HG03521 (cell line): ENCODE measurements around the gene PHF10.
"Not testable (repeated sequence)": the region's sequence is repeated elsewhere in the genome, so short reads cannot be mapped to it uniquely, and the experiment has no call there.

Experiments used
- ATAC-seq: cut with Tn5 transposase; IDR thresholded peaks from one replicate; pipeline ENCODE4 v1.9.1; 2021; ENCODE audit warnings: mild to moderate bottlenecking, moderate library complexity; ENCODE audit not compliant: unreplicated experiment

Gene PHF10

GRCh38 chr6:169724494-169725124 lies at the start of gene PHF10:
Gene PHF10 (minus strand): TSS chr6:169724500. CDS start chr6:169723931, 569 bp downstream.
- ATAC-seq, result peak; percentile 34

- ATAC-seq, result no peak
These were observed 42.8 kb upstream of the PHF10 start for GRCh38 chr6:169766921-169767736.

DNA sequence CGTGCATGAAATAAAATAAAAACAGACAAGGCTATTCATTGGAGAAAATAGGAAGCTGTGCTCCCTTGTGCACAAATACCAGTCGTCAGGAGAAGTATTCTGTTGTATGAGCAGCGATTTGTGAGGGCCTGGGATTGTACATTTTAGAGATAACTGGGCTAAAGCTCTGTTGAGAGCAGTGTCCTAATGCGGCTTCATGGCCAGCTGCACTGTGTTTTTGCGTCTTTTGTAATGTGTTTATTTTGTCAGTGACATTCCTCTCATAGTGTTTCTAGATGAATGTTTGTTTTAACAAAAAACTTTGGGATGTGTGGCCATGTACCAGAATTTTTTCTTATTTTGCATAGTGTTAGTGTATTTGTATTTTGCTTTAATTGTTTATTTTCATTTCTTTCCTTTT lies 41.9 kb upstream of the PHF10 start:
- no peak for ATAC-seq

DNA sequence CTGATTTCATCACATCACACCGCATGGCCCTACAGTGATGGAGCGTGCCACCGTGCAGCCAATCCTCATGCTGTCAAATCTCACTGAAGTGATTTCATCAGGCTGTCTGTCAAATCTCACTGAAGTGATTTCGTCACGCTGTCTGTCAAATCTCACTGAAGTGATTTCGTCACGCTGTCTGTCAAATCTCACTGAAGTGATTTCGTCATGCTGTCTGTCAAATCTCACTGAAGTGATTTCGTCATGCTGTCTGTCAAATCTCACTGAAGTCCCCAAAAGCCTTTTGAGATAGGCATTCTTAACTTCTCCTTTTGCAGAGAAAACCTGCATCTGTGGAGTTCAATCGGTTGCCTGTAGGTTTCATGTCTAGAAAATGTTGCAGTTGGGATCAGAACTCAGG lies 41.5 kb upstream of the PHF10 start:
- not testable (repeated sequence) for ATAC-seq

- no peak for ATAC-seq
These were observed 39.6 kb upstream of the PHF10 start for GRCh38 chr6:169763881-169764280.

DNA sequence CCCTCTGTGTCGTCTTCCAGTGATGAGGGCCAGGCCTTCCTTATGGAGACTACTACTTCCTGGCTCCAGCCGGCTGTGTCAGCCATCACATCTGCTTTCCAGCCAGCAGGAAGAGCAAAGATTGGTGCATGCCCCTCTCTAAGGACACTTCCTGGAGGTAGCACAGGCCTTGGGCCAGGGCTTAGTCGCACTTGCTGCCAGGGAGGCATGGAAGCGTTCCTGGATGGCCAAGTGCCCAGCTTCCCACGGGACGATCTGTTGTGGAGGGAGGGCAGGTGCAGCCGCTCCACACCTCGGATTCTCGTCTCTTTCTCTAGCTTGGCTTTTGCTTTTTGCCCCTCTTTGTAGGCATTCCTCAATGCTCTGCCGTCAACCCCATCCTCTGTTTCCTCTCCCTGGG lies 39.0 kb upstream of the PHF10 start:
- ATAC-seq, result no peak

- ATAC-seq, result no peak
These were observed 30.9 kb upstream of the PHF10 start for GRCh38 chr6:169755162-169755561.

GRCh38 chr6:169752074-169752623 lies 27.8 kb upstream of the PHF10 start:
- no peak for ATAC-seq

DNA sequence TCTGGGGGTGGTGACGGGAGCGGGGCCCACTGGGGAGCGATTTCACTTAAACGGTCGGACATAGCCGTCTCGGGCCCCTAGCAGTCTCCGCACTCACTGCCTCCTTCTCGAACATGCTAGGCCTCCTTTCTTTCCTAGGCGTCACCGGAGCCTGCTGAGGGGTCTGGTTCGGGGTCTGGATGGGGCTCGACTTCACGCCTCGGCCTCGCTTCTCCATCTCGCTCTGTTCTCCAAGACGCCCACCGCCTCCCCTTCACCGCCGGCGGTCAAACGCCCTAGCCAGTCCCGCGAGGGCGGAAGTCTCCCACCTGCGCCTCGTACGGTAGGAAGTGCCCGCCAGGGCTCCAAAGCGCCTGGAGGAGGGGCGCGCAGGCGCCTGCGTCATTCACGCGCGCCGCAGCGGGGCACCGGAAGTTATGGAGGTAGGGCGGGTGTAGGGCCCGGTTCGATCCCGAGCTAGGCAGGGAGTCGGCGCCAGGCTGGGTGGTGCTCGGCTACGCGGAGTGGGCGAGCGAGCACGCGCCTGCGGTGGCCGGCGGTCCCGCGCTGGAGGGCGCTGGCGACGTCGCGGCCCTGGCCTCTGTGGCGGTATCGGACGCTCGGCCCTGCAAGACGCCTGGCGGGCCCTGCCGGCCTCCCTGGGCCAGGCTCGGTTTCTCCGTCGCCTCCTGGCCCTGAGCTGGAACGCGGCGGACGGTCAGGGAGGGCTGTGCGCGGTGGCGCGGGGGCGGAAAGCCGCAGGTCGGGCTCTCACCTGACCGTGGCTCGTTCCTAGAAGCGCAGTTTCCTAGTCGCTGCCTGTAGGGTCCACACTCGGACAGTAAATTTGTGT lies 27.2 kb upstream of the PHF10 start, which contains the start of the genes DYNLT2 and ERMARD:
DYNLT2 (minus strand) TSS at position 331 of the 832 bp plus-strand sequence; CDS start at position 217, 114 bp downstream.
ERMARD (plus strand) TSS at position 381 of the 832 bp plus-strand sequence; CDS start at position 417, 36 bp downstream.
- ATAC-seq, result peak; percentile 92

- no peak for ATAC-seq
These were observed 22.3 kb upstream of the PHF10 start for GRCh38 chr6:169746556-169746955.

DNA sequence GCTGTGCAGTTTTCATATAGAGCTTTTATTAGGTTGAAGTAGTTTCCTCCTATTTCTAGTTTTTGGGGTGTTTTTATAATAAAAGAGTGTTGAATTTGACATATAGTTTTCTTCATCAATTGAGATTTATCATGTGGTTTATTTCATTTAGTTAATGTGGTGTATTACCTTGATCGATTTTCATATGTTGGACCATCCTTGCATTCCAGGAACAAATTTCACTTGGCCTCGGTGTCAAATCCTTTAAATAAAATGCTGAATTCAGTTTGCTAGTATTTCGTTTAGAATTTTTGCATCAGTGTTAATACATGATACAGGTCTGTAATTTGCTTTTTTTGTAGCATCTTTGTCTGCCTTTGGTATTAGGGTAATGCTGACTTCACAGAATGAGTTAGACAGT lies 21.1 kb upstream of the PHF10 start:
- no peak for ATAC-seq

DNA sequence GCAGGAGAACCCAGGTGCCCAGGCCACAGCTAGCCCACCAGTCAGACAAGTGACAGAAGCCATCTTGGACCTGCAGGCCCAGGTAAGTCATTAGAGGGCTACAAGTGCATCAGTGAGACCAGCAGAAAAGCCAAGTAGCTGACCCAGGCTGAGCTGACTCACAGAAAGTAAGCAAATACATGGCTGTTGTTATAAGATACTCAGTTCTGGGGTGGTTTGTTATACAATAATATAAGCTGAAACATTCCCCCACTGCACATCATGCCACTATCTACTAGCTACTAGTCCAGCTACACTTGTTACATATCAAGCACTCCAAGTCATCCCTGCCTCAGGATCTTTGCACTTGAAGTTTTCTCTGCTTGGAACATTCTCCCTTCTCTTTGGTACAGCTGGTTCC lies 17.0 kb upstream of the PHF10 start:
- ATAC-seq, result no peak

- no peak for ATAC-seq
These were observed 14.8 kb upstream of the PHF10 start for GRCh38 chr6:169738976-169739529.

DNA sequence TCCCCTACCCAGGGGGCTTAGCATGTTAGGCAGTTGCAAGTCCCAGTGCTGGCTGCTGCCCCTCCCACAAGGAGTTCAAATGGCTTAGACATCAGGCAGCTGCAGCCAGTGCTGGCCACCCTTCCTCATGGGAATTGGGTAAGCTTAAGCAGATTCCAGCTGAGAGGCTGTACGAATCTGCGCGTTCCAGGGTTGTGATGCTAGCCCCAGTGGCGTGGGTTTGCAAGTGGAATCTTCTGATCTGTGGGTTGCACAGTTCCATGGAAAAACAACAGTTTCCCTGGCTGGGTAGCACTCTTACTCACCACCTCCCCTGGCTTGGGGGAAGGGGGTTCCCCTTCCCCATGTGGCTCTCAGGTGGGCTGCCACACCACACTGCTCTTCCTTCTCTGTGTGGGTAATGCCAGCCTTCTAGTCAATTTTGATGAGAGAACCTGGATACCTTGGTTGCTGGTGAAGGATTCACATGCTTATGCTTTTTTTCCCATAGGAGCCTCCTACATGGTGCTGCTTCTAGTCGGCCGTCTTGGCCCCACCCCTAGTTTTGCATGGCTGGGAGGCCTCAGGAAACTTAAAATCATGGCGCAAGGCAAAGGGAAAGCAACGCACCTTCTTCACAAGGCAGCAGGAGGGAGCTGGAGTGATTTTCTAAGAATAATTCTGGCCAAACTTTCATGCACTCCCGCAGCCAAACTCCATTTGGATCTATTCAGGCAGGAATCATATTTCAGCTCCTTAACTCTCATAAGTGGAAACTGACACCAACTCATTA lies 14.1 kb upstream of the PHF10 start:
- no peak for ATAC-seq

GRCh38 chr6:169729961-169730360 lies 5.7 kb upstream of the PHF10 start:
- ATAC-seq, result no peak

GRCh38 chr6:169726963-169727362 lies 2.7 kb upstream of the PHF10 start:
- no peak for ATAC-seq

DNA sequence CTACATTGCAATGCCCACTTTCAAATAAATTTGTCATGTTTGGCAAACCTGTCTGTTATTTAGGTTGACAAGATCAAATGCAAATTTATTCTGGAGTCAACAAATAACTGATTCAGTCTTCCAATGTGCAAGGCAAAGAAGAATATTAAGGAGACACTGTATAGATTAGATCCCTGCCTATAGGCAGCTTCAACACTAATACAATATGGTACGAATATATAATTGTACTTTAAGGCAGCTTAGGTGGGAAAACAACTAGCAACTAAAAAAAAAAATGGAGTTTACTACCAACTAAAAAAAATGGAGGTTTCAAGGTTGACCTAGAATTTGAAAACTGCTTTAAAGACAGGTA lies 1.7 kb upstream of the PHF10 start:
- ATAC-seq, result no peak

GRCh38 chr6:169725125-169726048 lies 1.1 kb upstream of the PHF10 start:
- ATAC-seq, result no peak

DNA sequence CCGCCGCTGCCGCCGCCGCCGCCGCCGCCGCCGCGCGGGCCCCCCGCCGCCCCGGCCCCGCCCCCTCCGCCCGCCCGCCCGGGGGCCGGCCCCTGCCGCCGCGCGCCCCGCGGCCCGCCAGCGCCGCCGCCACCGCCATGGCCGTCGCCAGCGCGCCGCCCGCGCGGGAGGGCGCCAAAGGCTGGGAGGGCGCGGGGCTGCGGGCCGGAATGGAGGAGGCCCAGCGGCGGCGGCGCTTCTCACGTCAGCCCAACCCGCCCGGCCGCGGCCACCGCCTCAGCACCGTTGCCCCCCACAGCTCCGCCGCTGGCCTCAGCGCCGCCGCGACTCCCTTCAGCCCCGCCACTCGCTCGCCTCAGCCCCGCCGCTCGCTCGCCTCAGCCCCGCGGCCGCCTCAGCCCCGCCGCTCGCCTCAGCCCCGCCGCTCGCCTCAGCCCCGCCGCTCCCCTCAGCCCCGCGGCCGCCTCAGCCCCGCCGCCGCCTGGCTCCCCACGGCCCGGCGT lies 258 bp downstream of the PHF10 start:
- ATAC-seq, result peak; percentile 42
